ENCODE data around the gene MDC1. TPM values are rescaled to one million over a fixed set of nuclear protein-coding genes. Genes with fewer than 3 reads are reported as not detected.
A peak's percentile ranks its signal among the peaks of the same experiment; 100 is the strongest.

The MDC1 gene
- total RNA-seq, 1 donor from 2014 or later, result 24.5 TPM

DNA sequence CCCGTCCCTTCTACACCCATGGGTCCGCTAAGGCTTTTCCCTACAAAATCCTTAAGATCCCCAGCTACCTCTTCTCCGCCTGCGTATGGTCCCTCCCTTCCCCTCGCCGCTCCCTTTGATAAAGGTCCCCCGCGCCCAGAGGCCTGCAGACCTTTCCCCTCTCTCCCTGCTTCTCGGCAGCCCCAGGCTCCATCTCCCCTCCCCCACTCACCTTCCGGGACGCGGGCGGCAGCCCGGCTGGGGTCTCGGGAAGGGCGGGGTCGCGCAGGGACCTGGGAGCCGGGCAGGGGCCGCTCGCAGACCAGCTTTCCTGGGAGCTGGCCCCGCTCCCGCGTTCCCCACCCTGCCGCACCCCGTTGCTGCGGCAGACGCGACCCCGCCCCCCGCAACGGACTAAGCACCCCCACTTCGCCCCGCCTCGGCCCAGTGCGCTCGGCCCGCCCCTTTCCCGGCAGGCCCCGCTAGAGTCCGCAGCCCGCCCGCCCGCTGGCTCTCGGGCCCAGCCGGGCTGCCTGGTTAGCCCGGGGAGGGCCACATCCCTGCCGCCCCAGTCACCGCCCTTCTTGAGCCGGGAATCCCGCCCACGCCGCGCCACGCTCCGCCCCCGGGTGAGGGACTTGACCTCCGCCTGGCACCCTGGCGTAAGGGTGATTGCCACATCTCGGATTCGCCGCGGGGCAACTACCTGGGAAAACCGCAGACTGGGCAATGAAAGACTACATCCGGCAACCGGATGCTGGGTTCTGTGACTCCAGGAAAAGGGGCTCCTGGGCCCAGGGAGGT is 25.4 kb upstream of the MDC1 start, which contains the start of gene FLOT1:
TSS of gene FLOT1 (minus strand) at position 372 of the 783 bp plus-strand sequence. CDS start 498 bp downstream, outside the sequence.
- intact Hi-C loops (cut with DNase I), result no loop called here
- ATAC-seq, result peak; percentile 92 to 96
- peaks cover 39% of the 10 kb centered on the region for H3K36me3 ChIP-seq

DNA sequence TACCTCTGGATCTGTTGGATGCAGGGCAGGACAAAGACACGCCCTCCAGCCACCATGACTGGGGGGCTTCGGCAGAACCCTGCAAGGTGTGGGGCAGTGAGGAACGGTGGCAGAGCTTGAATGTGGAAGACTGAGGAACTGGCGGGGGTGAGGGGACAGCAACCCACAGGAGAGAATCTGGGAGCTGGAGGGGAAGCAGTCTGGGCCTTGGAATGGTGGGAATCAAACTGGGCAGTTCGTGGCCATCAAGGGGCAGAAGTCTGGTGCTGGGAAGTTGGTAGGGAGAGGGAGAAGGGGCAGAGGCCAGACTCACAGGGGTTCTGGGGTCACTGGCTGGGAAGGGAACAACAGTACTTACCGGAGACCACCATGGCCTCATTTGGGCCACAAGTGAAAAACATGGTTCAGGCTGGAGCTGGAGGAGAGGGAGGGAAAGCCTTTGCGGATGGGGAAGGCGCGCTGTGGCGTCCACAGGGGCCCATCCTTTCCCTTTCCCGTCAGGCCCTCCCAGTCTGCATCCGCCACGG is 24.8 kb upstream of the MDC1 start:
- no peak for DNase-seq

More for the DNA sequence above, 25.4 kb upstream of the MDC1 start, which contains the start of gene FLOT1:
- peak; percentile 99 for DNase-seq
- Histone ChIP-seq H3K27me3 (ENCODE audit: low read depth) (no peaks in the 10 kb centered on the region), H3K4me3 (peak within 1 kb of the TSS; percentile 95), H3K9me3 (no peaks in the 10 kb centered on the region), H3K27ac (peak within 1 kb of the TSS; percentile 94), H3K4me1 (peaks cover 56% of the 10 kb centered on the region)
- TF ChIP-seq, protein P1, sequence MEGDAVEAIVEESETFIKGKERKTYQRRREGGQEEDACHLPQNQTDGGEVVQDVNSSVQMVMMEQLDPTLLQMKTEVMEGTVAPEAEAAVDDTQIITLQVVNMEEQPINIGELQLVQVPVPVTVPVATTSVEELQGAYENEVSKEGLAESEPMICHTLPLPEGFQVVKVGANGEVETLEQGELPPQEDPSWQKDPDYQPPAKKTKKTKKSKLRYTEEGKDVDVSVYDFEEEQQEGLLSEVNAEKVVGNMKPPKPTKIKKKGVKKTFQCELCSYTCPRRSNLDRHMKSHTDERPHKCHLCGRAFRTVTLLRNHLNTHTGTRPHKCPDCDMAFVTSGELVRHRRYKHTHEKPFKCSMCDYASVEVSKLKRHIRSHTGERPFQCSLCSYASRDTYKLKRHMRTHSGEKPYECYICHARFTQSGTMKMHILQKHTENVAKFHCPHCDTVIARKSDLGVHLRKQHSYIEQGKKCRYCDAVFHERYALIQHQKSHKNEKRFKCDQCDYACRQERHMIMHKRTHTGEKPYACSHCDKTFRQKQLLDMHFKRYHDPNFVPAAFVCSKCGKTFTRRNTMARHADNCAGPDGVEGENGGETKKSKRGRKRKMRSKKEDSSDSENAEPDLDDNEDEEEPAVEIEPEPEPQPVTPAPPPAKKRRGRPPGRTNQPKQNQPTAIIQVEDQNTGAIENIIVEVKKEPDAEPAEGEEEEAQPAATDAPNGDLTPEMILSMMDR (IDR thresholded peaks at IDR 0.05), result no peak

DNA sequence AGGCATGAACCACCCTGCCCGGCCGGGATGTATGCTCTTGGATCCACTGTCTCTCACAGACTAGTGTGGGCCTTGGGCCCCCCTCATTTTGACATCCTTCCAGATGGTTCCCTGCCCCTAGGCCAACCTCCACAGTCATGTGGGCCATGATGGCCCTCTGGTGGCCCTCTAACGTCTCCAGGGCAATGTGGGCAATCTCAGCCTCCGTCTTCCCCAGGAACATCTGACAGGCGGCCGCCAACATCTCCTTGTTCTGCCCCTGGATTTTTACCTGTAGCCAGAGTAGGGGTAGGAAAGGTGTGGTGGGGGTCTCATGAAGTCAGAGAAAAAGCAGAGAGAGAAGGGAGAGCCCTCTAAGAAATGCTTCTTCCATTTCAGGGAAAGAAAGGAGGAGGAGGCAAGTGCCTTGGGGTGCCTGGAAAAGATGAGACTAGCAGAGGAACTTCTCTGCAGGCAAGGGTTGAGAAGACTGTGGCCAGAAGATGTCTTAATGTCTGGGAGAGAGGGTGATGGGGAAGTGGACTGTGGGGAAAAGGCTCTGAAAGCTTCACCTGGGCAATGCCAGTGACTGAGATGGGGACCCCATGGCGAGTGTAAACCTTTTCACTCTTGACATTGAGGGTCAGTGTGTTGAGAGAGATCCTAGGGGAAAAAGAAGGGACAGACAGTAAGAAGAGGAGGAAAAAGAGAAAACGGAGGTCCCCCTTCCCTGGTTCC is 24.1 kb upstream of the MDC1 start:
- TF ChIP-seq, protein P1 (IDR thresholded peaks at IDR 0.05), result no peak
- Histone ChIP-seq H3K27me3 (ENCODE audit: low read depth) (no peaks in the 10 kb centered on the region), H3K4me3 (peak overlapping the region; percentile 95), H3K36me3 (peaks cover 51% of the 10 kb centered on the region), H3K27ac (peak overlapping the region; percentile 94), H3K4me1 (peaks cover 60% of the 10 kb centered on the region), H3K9me3 (no peaks in the 10 kb centered on the region)
- DNase-seq (no peak), ATAC-seq (no peak)
- intact Hi-C loops (cut with DNase I), result no loop called here

More for the DNA sequence above, 24.8 kb upstream of the MDC1 start:
- TF ChIP-seq, protein P1 (IDR thresholded peaks at IDR 0.05), result no peak
- intact Hi-C loops (cut with DNase I), result no loop called here
- H3K9me3 ChIP-seq, result no peaks in the 10 kb centered on the region
- peak overlapping the region; percentile 95 for H3K4me3 ChIP-seq
- H3K27ac ChIP-seq, result peak overlapping the region; percentile 94
- no peaks in the 10 kb centered on the region for H3K27me3 ChIP-seq (ENCODE audit: low read depth)
- peak; percentile 45 to 47 for ATAC-seq
- H3K36me3 ChIP-seq, result peaks cover 45% of the 10 kb centered on the region
- peaks cover 59% of the 10 kb centered on the region for H3K4me1 ChIP-seq

DNA sequence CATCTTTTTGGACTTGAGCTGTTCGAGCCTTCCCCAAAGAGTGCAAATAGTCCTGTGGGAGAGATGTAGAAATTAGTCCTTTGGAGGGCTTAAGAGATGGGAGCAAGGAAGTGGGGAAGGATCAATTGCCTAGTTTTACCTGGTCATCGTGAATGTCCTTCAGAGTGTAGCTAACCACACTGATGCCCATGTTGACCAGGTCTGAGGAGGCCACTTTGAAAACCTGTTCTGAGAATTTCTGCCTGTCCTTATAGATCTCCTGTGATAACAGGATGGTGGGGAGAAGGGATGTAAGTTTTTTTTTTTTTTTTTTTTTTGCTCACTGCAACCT is 23.4 kb upstream of the MDC1 start:
- peak overlapping the region; percentile 94 for H3K27ac ChIP-seq
- H3K9me3 ChIP-seq, result no peaks in the 10 kb centered on the region
- ATAC-seq (no peak), DNase-seq (no peak)
- H3K36me3 ChIP-seq, result peaks cover 59% of the 10 kb centered on the region
- no peaks in the 10 kb centered on the region for H3K27me3 ChIP-seq (ENCODE audit: low read depth)
- intact Hi-C loops (cut with DNase I), result no loop called here
- TF ChIP-seq, protein P1 (IDR thresholded peaks at IDR 0.05), result no peak
- peaks cover 65% of the 10 kb centered on the region for H3K4me1 ChIP-seq
- H3K4me3 ChIP-seq, result no peak overlapping the region

DNA sequence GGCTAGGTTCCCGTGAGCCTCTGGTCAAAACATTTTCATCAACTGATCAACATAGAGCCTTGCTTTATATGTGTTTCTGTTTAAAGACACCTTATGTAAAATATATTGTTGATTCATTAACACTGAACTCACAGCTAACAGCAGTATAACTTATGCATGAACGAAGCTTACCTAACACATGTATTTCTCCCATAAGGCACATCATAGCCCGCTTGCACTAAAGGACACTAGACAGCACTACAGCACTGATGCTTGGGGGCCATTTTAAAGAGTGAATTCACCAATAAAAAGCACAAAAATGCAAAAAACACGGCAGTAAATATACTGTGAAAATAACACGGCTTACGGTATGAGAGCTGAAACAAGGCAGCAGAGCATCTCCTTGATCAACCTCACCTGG is 21.5 kb upstream of the MDC1 start:
- DNase-seq (no peak), ATAC-seq (no peak)
- Histone ChIP-seq H3K9me3 (no peaks in the 10 kb centered on the region), H3K36me3 (peaks cover 78% of the 10 kb centered on the region), H3K27me3 (ENCODE audit: low read depth) (no peaks in the 10 kb centered on the region), H3K4me1 (peaks cover 59% of the 10 kb centered on the region), H3K4me3 (no peak overlapping the region), H3K27ac (no peak overlapping the region)
- TF ChIP-seq, protein P1 (IDR thresholded peaks at IDR 0.05), result no peak
- intact Hi-C loops (cut with DNase I), result no loop called here

Measured in lower lobe of right lung (tissue), 2 donors.